GM12878 (cell line): Measurements from ENCODE around the gene AMELX. TPM values are rescaled to one million over a fixed set of nuclear protein-coding genes. Genes with fewer than 3 reads are reported as not detected.

Source experiments
- ATAC-seq: fragments of 200-7000 bp; cut with Tn5 transposase; 3 replicates; pipeline ENCODE4 v1.9.1; 2020; ENCODE audit warnings: mild to moderate bottlenecking, moderate library complexity
- BruUV-seq: library from RNA; stranded (reverse); fragments of 400-500 nt; replicated peaks from 2 replicates; lab custom pipeline; 2021; lab: Mats Ljungman, UMichigan
- CTCF ChIA-PET: fragments of 300-600 bp; sonication (Branson Sonifier 250); formaldehyde crosslinking; extraction: SDS; loops from one replicate; lab custom pipeline; 2021; ENCODE audit warnings: inconsistent platforms; lab: Yijun Ruan, JAX
- POLR2A ChIA-PET: fragments of 350-600 bp; formaldehyde crosslinking; extraction: SDS; loops from one replicate; lab custom pipeline; 2021; ENCODE audit warnings: inconsistent platforms; lab: Charles Lee
- RAD21 ChIA-PET: fragments of 300-600 bp; sonication (Branson Sonifier 250); formaldehyde crosslinking; loops from one replicate; lab custom pipeline; 2023; ENCODE audit warnings: antibody characterized with exemption; ENCODE audit not compliant: unreplicated experiment; lab: Charles Lee
- SMC1A ChIA-PET: fragments of 300-600 bp; sonication (Branson Sonifier 250); formaldehyde crosslinking; loops from one replicate; lab custom pipeline; 2023; ENCODE audit not compliant: unreplicated experiment, uncharacterized antibody; lab: Charles Lee
- DNase-seq: peaks from one replicate; pipeline ENCODE4 v3.0.0-alpha.2; 2011; ENCODE audit warnings: low read depth, low spot score
- FAIRE-seq: peaks from 3 replicates; lab custom pipeline; 2011; peaks lifted over from hg19 to GRCh38; lab: Jason Lieb, UNC
- H2AFZ ChIP-seq: 2 replicates; pipeline ENCODE4 v1.6.0; 2011; ENCODE audit warnings: low read depth, low read length, control low read depth; ENCODE audit not compliant: control insufficient read depth
- H3K27ac ChIP-seq: 2 replicates; pipeline ENCODE4 v1.5.1; 2011; ENCODE audit warnings: control low read depth; ENCODE audit not compliant: control insufficient read depth, insufficient read depth
- H3K27me3 ChIP-seq, 2 experiments: replicated peaks in 1 of 2; 2 replicates each; pipeline versions ENCODE4 v1.6.0 to v1.6.1; 2011; ENCODE audit warnings: low read length in 1 of 2; ENCODE audit not compliant: control insufficient read depth in 2 of 2, insufficient read depth in 2 of 2
- H3K36me3 ChIP-seq, 2 experiments: 2 replicates each; pipeline ENCODE4 v1.5.1; 2011; ENCODE audit warnings: low read length in 1 of 2; ENCODE audit not compliant: control insufficient read depth in 2 of 2, insufficient read depth in 2 of 2
- H3K4me1 ChIP-seq: 2 replicates; pipeline ENCODE4 v1.6.1; 2011; ENCODE audit warnings: mild to moderate bottlenecking, low read length, moderate library complexity, mixed read lengths; ENCODE audit not compliant: control insufficient read depth, insufficient read depth
- H3K4me2 ChIP-seq: 2 replicates; pipeline ENCODE4 v1.6.0; 2011; ENCODE audit warnings: control low read depth; ENCODE audit not compliant: control insufficient read depth, insufficient read depth
- H3K4me3 ChIP-seq: fragments of 200-600 bp; sonication (generic); 2 replicates; pipeline ENCODE4 v1.5.1; 2016
- H3K79me2 ChIP-seq: 2 replicates; pipeline ENCODE4 v1.6.0; 2011; ENCODE audit warnings: low read length; ENCODE audit not compliant: control insufficient read depth, insufficient read depth
- H3K9ac ChIP-seq: 2 replicates; pipeline ENCODE4 v1.8.0; 2011; ENCODE audit warnings: low read length, control low read depth, mixed read lengths; ENCODE audit not compliant: control insufficient read depth, insufficient read depth
- H3K9me3 ChIP-seq: replicated peaks from 3 replicates; pipeline ENCODE4 v1.5.1; 2011; ENCODE audit warnings: mild to moderate bottlenecking, low read length; ENCODE audit not compliant: control insufficient read depth, insufficient read depth
- H4K20me1 ChIP-seq: 2 replicates; pipeline ENCODE4 v1.6.0; 2011; ENCODE audit not compliant: control insufficient read depth, insufficient read depth
- CBFB ChIP-seq: IDR thresholded peaks from 2 replicates; pipeline ENCODE4 v1.6.1; 2016; ENCODE audit warnings: antibody characterized with exemption, low read depth
- HDGF ChIP-seq: fragments of 450-650 bp; IDR thresholded peaks from 2 replicates; pipeline ENCODE4 v1.6.1; 2016; ENCODE audit warnings: antibody characterized with exemption
- IKZF2 ChIP-seq, 2 experiments: fragments of 450-650 bp; IDR thresholded peaks; 2 replicates each; pipeline ENCODE4 v1.6.1; 2017; ENCODE audit warnings: mild to moderate bottlenecking in 2 of 2, moderate library complexity in 2 of 2
- NBN ChIP-seq: fragments of 450-650 bp; IDR thresholded peaks from 2 replicates; pipeline ENCODE4 v1.6.1; 2016
- PAX8 ChIP-seq: fragments of 450-650 bp; IDR thresholded peaks from 2 replicates; pipeline ENCODE4 v1.6.1; 2017; ENCODE audit warnings: mild to moderate bottlenecking, moderate library complexity
- RFX5 ChIP-seq: IDR thresholded peaks from 2 replicates; pipeline ENCODE4 v1.6.1; 2011; ENCODE audit warnings: low read depth, low read length, improper control_type of control experiment
- SMAD5 ChIP-seq: IDR thresholded peaks from 2 replicates; pipeline ENCODE4 v1.6.1; 2016; ENCODE audit warnings: antibody characterized with exemption, low read depth
- YY1 ChIP-seq: IDR thresholded peaks from 2 replicates; pipeline ENCODE4 v1.6.1; 2011; ENCODE audit warnings: low read depth, mild to moderate bottlenecking, low read length
- WGBS: methylation state at CpG from one replicate; pipeline ENCODE4 v1.1.6; 2016; ENCODE audit warnings: low lambda C conversion rate; ENCODE audit not compliant: insufficient replicate concordance, insufficient coverage; ENCODE audit errors: missing lambda C conversion rate; 5-methylcytosine and 5-hydroxymethylcytosine counted together
- in situ Hi-C: fragments of 300-500 bp; cut with MboI; formaldehyde crosslinking; loops from 9 replicates; pipeline ENCODE4 v1.14.3; 2018; ENCODE audit warnings: mixed read lengths
- intact Hi-C: fragments of 100-400 bp; cut with micrococcal nuclease; formaldehyde crosslinking; loops from one replicate; pipeline ENCODE4 v1.14.2; 2022; ENCODE audit not compliant: unreplicated experiment
- polyA plus RNA-seq, 11 experiments: library from polyadenylated mRNA; depleted of rRNA in 4 of 11; unstranded in 6 of 11; stranded (reverse) in 5 of 11; fragments of >200 nt; fragmentation: Nextera tagmentation in 4 of 11; fragmentation: Illumina TruSeq in 1 of 11; extraction: Ambion mirVana in 4 of 11; extraction: Trizol in 1 of 11; gene quantifications; 1 replicate in 1 of 11; 2 replicates in 10 of 11; pipeline versions ENCODE4 v1.2.1 to v1.2.3, GENCODE V29; 2011 to 2016; ENCODE audit warnings: inconsistent platforms in 2 of 11, missing spikeins in 2 of 11, low read depth in 1 of 11
- total RNA-seq, 4 experiments: library from RNA; depleted of rRNA in 3 of 4; stranded (reverse); fragments of >200 nt in 3 of 4; fragmentation: Illumina TruSeq in 1 of 4; extraction: Trizol in 1 of 4; gene quantifications; 2 replicates each; pipeline versions ENCODE4 v1.2.1 to v1.2.3, GENCODE V29; 2013 to 2021
- TF ChIP-seq, protein P1 (sequence below): fragments of 450-650 bp; IDR thresholded peaks from 2 replicates; pipeline ENCODE4 v1.6.1; 2017; ENCODE audit warnings: mild to moderate bottlenecking
- TF ChIP-seq, protein P2 (sequence below): IDR thresholded peaks from 2 replicates; pipeline ENCODE4 v1.6.1; 2012; ENCODE audit warnings: low read depth, low read length, improper control_type of control experiment
- TF ChIP-seq, protein P3 (sequence below): fragments of 450-650 bp; IDR thresholded peaks from 2 replicates; pipeline ENCODE4 v1.6.1; 2017; ENCODE audit warnings: low read depth, mild to moderate bottlenecking, moderate library complexity

AMELX gene
- total and polyA plus RNA-seq, 10 of the 15 experiments (the other 5 are each of a cell fraction or from before 2014, with no cell fraction given) = not detected

DNA sequence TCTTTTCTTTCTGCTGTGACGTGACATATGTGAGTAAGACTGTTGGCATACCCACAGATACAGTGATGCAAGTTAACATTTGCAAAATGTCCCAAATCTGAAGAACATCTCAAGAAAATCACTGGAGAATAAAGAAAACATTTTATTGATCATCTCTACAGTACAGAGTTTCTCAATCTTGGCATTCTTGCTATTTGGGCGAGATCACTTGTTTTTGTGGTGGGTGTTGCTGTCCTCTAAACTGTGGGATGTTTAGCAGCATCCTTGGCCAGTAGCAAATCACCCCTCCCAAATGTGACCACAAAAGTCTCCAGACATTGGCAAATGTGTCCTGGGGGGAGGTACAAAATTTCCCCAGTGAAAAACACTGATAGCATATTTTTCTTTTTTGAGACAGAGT lies 28.8 kb downstream of the AMELX start:
- no peak for ATAC-seq
- H3K79me2 ChIP-seq = no peaks in the 10 kb centered on the region
- H3K27me3 ChIP-seq = no peaks in the 10 kb centered on the region
- CTCF ChIA-PET = no interaction called here
- H3K4me1 ChIP-seq = no peaks in the 10 kb centered on the region
- TF ChIP-seq, protein P1, sequence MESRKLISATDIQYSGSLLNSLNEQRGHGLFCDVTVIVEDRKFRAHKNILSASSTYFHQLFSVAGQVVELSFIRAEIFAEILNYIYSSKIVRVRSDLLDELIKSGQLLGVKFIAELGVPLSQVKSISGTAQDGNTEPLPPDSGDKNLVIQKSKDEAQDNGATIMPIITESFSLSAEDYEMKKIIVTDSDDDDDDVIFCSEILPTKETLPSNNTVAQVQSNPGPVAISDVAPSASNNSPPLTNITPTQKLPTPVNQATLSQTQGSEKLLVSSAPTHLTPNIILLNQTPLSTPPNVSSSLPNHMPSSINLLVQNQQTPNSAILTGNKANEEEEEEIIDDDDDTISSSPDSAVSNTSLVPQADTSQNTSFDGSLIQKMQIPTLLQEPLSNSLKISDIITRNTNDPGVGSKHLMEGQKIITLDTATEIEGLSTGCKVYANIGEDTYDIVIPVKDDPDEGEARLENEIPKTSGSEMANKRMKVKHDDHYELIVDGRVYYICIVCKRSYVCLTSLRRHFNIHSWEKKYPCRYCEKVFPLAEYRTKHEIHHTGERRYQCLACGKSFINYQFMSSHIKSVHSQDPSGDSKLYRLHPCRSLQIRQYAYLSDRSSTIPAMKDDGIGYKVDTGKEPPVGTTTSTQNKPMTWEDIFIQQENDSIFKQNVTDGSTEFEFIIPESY = no peak
- TF ChIP-seq CBFB = no peak
- TF ChIP-seq, protein P2, sequence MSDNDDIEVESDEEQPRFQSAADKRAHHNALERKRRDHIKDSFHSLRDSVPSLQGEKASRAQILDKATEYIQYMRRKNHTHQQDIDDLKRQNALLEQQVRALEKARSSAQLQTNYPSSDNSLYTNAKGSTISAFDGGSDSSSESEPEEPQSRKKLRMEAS = no peak
- no peak for TF ChIP-seq SMAD5
- TF ChIP-seq, all 136 proteins: peak for 0
- POLR2A ChIA-PET = no interaction called here
- BruUV-seq = no TSS peak
- Histone ChIP-seq H3K27ac (no peak overlapping the region), H3K4me3 (no peak overlapping the region), H3K36me3 (no peaks in the 10 kb centered on the region), H4K20me1 (no peaks in the 10 kb centered on the region), H3K9me3 (no peaks in the 10 kb centered on the region), H3K9ac (no peak overlapping the region), H2AFZ (no peak overlapping the region), H3K4me2 (no peak overlapping the region)
- DNase-seq (no peak), FAIRE-seq (no peak)
- RAD21 ChIA-PET = no interaction called here
- intact Hi-C loops (no loop called here), in situ Hi-C loops (no loop called here)
- SMC1A ChIA-PET = no interaction called here
- WGBS = 3% methylated on average over 2 of the region's 2 CpGs

DNA sequence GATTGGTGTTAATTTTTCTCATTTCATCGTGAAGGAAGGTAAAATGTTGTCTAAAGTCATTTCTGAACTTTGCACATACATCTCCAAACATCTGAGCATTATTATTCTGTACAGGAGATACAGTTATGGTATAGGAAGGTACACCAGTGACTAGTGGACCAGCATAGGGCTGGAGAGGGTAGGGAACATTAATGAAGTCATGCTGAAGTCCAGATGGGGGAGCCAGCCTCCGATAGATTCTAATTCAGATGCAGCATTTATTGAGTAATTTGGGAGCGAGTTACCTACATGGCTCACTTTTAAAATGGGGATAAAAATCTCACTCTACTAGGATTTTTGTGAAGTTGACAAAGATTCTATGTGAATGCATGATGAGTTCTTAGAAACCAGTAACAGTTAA lies 34.9 kb downstream of the AMELX start:
- H3K79me2 ChIP-seq = no peaks in the 10 kb centered on the region
- WGBS = 27% methylated on average over 3 of the region's 3 CpGs
- TF ChIP-seq YY1 = no peak
- TF ChIP-seq, protein P3, sequence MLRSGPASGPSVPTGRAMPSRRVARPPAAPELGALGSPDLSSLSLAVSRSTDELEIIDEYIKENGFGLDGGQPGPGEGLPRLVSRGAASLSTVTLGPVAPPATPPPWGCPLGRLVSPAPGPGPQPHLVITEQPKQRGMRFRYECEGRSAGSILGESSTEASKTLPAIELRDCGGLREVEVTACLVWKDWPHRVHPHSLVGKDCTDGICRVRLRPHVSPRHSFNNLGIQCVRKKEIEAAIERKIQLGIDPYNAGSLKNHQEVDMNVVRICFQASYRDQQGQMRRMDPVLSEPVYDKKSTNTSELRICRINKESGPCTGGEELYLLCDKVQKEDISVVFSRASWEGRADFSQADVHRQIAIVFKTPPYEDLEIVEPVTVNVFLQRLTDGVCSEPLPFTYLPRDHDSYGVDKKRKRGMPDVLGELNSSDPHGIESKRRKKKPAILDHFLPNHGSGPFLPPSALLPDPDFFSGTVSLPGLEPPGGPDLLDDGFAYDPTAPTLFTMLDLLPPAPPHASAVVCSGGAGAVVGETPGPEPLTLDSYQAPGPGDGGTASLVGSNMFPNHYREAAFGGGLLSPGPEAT = no peak
- TF ChIP-seq PAX8 = no peak
- no peak for TF ChIP-seq NBN
- no peak for TF ChIP-seq IKZF2 (IDR thresholded peaks at IDR 0.05)
- no peak for TF ChIP-seq HDGF
- no peak for TF ChIP-seq RFX5
- no peak overlapping the region for H3K4me2 ChIP-seq
- no peaks in the 10 kb centered on the region for H3K9me3 ChIP-seq
- H2AFZ ChIP-seq = no peak overlapping the region
- no peak for ATAC-seq
- H4K20me1 ChIP-seq = no peaks in the 10 kb centered on the region
- BruUV-seq = no TSS peak
- in situ Hi-C loops = no loop called here
- RAD21 ChIA-PET = interaction anchor here (1.2 kb wide), 1 partner anchor 8 kb away, joined by 3 read pairs; no protein-coding TSS in a partner anchor
- H3K27ac ChIP-seq = no peak overlapping the region
- no peaks in the 10 kb centered on the region for H3K4me1 ChIP-seq
- SMC1A ChIA-PET = interaction anchor here (1.7 kb wide), 1 partner anchor 35 kb away, joined by 3 read pairs; no protein-coding TSS in a partner anchor
- FAIRE-seq = no peak
- H3K36me3 ChIP-seq = no peaks in the 10 kb centered on the region
- intact Hi-C loops = no loop called here
- POLR2A ChIA-PET = no interaction called here
- CTCF ChIA-PET = no interaction called here
- no peaks in the 10 kb centered on the region for H3K27me3 ChIP-seq
- no peak overlapping the region for H3K4me3 ChIP-seq
- no peak for DNase-seq
- no peak overlapping the region for H3K9ac ChIP-seq
